ENCODE measurements around the gene ZNF521.

- no peak for TF ChIP-seq CTCF (IDR thresholded peaks at IDR 0.05)
- TF ChIP-seq POLR2A (IDR thresholded peaks at IDR 0.05), result no peak
These were observed 25.5 kb downstream of the ZNF521 start for GRCh38 chr18:25326361-25326952.
